ENCODE measurements around the gene SGMS1. TPM values are rescaled to one million over a fixed set of nuclear protein-coding genes. Genes with fewer than 3 reads are reported as not detected.
"Not testable (repeated sequence)": the region's sequence is repeated elsewhere in the genome, so short reads cannot be mapped to it uniquely, and the experiment has no call there.

Gene SGMS1
- total RNA-seq, 1 donor from 2014 or later, result 14.2 TPM

- H3K4me1 Mint-ChIP-seq; H3K4me3 Mint-ChIP-seq; H3K36me3 Mint-ChIP-seq (ENCODE audit: low read depth); H3K9me3 Mint-ChIP-seq; H3K27ac Mint-ChIP-seq; DNase-seq; intact Hi-C loops (cut with micrococcal nuclease): not testable (repeated sequence)
- peaks cover 33% of the 10 kb centered on the region for H3K27me3 Mint-ChIP-seq
Measured at GRCh38 chr10:50267877-50268276, 355.9 kb downstream of the SGMS1 start.

GRCh38 chr10:50262625-50263024 is 361.1 kb downstream of the SGMS1 start:
- intact Hi-C loops (cut with micrococcal nuclease), result loop anchor here (5.0 kb wide), 1 partner anchor 375 kb away; no protein-coding TSS in a partner anchor
- H3K9me3 Mint-ChIP-seq; H3K36me3 Mint-ChIP-seq (ENCODE audit: low read depth); DNase-seq; H3K4me3 Mint-ChIP-seq; H3K27ac Mint-ChIP-seq: not testable (repeated sequence)
- H3K27me3 Mint-ChIP-seq, result peaks cover 37% of the 10 kb centered on the region
- peaks cover 15% of the 10 kb centered on the region for H3K4me1 Mint-ChIP-seq

- peaks cover 39% of the 10 kb centered on the region for H3K27me3 Mint-ChIP-seq
- no peak overlapping the region for H3K27ac Mint-ChIP-seq
- peak; percentile 65 for DNase-seq
- no peaks in the 10 kb centered on the region for H3K36me3 Mint-ChIP-seq (ENCODE audit: low read depth)
- H3K9me3 Mint-ChIP-seq, result peaks cover 4% of the 10 kb centered on the region
- no peak overlapping the region for H3K4me3 Mint-ChIP-seq
- intact Hi-C loops (cut with micrococcal nuclease), result loop anchor here (5.0 kb wide), 1 partner anchor 376 kb away; no protein-coding TSS in a partner anchor
- H3K4me1 Mint-ChIP-seq, result peaks cover 15% of the 10 kb centered on the region
Measured at GRCh38 chr10:50260791-50261281, 362.9 kb downstream of the SGMS1 start.

Other genes with a start within 250 kb of the SGMS1 start
- 2.7 and 4.5 TPM in 2 replicates for gene ASAH2B, start 116.0 kb upstream of the SGMS1 start, total RNA-seq

Data from activated CD4-positive, alpha-beta T cell treated with anti-CD3 and anti-CD28 coated beads, Interleukin-2, amount 10 ng/mL, durations not matched to agents 24 days and 14 days (primary cell).